WERI-Rb-1 (cell line): ENCODE data around the gene ZFYVE28.
"Not testable (repeated sequence)": the region's sequence is repeated elsewhere in the genome, so short reads cannot be mapped to it uniquely, and the experiment has no call there.

ENCODE experiments used
- DNase-seq: peaks from one replicate; pipeline ENCODE4 v3.0.0-alpha.2; 2020
- H3K27ac ChIP-seq: fragments of 250-450 bp; sonication (Bioruptor Pico); 2 replicates; pipeline ENCODE4 v1.5.1; 2020; ENCODE audit warnings: mild to moderate bottlenecking, moderate library complexity
- H3K27me3 ChIP-seq: fragments of 250-450 bp; sonication (Bioruptor Pico); 2 replicates; pipeline ENCODE4 v1.5.1; 2021; ENCODE audit warnings: mild to moderate bottlenecking, low read depth, moderate library complexity; ENCODE audit not compliant: insufficient read depth, severe bottlenecking
- H3K36me3 ChIP-seq: fragments of 250-450 bp; sonication (Bioruptor Pico); 2 replicates; pipeline ENCODE4 v1.5.1; 2020; ENCODE audit warnings: mild to moderate bottlenecking, moderate library complexity
- H3K4me3 ChIP-seq: 2 replicates; pipeline ENCODE4 v1.5.1; 2011; ENCODE audit warnings: low read depth, mild to moderate bottlenecking, control low read depth, low read length
- H3K9me3 ChIP-seq: fragments of 250-450 bp; sonication (Bioruptor Pico); 2 replicates; pipeline ENCODE4 v1.5.1; 2021; ENCODE audit warnings: mild to moderate bottlenecking, moderate library complexity; ENCODE audit not compliant: severe bottlenecking
- TF ChIP-seq, protein P1 (sequence below): IDR thresholded peaks from 2 replicates; pipeline ENCODE4 v1.5.1; 2011; ENCODE audit warnings: low read depth, mild to moderate bottlenecking, control low read depth, inconsistent platforms, low read length

ZFYVE28 gene

DNA sequence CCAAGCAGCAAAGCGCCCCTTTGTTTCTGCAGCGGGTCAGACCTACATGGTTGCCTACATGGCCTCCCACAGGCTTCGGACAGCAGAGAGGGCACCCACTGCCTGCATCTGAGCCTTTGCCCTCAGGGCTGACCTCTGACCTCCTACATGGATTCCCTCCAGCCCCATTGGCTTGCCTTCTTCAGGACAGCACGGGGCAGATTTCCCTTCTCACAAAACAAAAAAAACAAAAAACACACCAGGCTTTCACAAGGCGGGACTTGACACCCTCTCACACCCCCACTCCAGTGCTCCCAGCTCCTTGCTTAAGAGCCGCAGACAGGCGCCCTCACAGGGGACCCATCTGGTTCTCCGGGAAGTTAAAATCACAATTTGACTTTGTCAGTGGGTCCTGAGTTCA, 32.9 kb downstream of the ZFYVE28 start:
- DNase-seq = no peak
- no peak overlapping the region for H3K4me3 ChIP-seq
- TF ChIP-seq, protein P1, sequence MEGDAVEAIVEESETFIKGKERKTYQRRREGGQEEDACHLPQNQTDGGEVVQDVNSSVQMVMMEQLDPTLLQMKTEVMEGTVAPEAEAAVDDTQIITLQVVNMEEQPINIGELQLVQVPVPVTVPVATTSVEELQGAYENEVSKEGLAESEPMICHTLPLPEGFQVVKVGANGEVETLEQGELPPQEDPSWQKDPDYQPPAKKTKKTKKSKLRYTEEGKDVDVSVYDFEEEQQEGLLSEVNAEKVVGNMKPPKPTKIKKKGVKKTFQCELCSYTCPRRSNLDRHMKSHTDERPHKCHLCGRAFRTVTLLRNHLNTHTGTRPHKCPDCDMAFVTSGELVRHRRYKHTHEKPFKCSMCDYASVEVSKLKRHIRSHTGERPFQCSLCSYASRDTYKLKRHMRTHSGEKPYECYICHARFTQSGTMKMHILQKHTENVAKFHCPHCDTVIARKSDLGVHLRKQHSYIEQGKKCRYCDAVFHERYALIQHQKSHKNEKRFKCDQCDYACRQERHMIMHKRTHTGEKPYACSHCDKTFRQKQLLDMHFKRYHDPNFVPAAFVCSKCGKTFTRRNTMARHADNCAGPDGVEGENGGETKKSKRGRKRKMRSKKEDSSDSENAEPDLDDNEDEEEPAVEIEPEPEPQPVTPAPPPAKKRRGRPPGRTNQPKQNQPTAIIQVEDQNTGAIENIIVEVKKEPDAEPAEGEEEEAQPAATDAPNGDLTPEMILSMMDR = no peak
- H3K27ac ChIP-seq = peak overlapping the region; percentile 50
- H3K27me3 ChIP-seq = no peaks in the 10 kb centered on the region
- peaks cover 11% of the 10 kb centered on the region for H3K9me3 ChIP-seq
- no peaks in the 10 kb centered on the region for H3K36me3 ChIP-seq

DNA sequence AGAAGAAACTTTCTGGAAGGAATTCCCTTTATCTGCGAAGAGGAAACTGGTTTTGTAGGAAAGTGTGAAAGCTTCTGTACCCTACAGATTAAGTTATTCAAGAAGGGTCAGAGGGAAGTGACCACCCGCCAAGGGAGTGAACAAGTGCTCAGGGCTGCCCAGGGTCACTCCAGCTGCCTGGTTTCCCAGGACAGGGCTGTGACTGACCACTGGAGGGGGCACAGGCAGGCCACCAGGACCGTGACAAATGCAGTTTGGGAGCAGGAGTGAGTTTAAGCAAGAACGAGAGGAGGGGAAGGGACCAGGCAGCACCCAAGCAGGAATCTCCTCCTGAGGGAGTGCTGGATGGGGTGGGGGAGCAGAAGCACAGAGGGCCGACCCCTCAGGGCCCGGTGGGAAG, 34.2 kb downstream of the ZFYVE28 start:
- Histone ChIP-seq H3K4me3 (no peak overlapping the region), H3K27ac (no peak overlapping the region; the same call in 1 of the 2 replicates), H3K27me3 (no peaks in the 10 kb centered on the region), H3K36me3 (no peaks in the 10 kb centered on the region), H3K9me3 (peaks cover 11% of the 10 kb centered on the region)
- DNase-seq = no peak
- TF ChIP-seq, protein P1 = 0 out of 2 replicates have a peak, but pooled peaks have one; percentile 15

DNA sequence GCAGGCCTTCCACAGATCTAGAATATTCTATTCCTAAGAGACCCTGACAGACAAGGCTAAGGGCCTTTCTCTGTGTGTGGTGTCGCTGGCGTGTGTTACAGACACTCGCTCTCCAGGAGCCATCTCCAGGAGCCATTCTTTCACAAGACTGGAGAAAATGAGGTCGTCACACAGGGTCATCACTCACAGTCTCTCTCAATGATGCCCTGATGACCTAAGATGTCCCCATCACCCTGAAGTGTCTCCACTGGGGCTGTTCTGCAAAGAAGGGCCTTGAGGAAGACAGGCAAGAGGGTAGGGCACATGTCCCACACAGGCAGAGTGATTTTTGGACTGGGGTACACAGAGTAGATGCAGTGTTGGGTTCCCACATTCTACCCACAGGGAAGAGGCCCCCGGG, 34.7 kb downstream of the ZFYVE28 start:
- no peak for DNase-seq
- no peak overlapping the region for H3K27ac ChIP-seq
- H3K4me3 ChIP-seq = no peak overlapping the region
- peaks cover 11% of the 10 kb centered on the region for H3K9me3 ChIP-seq
- H3K27me3 ChIP-seq = no peaks in the 10 kb centered on the region
- TF ChIP-seq, protein P1 = no peak
- H3K36me3 ChIP-seq = no peaks in the 10 kb centered on the region

DNA sequence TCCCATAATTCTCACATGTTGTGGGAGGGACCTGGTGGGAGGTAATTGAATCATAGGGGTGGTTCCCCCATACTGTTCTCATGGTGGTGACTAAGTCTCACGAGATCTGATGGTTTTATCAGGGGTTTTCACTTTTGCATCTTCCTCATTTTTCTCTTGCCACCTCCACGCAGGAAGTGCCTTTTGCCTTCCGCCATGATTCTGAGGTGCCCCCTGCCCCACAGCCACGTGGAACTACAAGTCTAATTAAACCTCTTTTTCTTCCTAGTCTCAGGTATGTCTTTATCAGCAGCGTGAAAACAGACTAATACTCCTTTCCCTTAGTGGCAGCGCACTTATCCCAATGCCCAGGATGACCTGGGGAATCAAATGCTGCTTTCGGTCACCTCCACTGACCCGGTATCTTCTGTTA, 35.2 kb downstream of the ZFYVE28 start:
- H3K27me3 ChIP-seq, H3K27ac ChIP-seq, H3K4me3 ChIP-seq, DNase-seq, H3K36me3 ChIP-seq: not testable (repeated sequence)
- peaks cover 11% of the 10 kb centered on the region for H3K9me3 ChIP-seq

DNA sequence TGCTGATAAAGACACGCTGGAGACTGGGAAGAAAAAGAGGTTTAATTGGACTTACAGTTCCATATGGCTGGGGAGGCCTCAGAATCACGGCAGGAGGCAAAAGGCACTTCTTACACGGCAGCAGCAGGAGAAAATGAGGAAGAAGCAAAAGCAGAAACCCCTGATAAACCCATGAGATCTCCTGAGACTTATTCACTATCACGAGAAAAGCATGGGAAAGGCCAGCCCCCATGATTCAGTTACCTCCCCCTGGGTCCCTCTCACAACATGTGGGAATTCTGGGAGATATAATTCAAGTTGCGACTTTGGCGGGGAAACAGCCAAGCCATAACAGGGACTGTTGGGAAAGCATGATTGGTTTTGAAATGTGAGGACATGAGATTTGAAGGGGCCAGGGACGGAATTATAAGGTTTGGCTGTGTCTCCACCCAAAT, 35.7 kb downstream of the ZFYVE28 start:
- H3K4me3 ChIP-seq, H3K27me3 ChIP-seq, H3K27ac ChIP-seq, H3K36me3 ChIP-seq, DNase-seq: not testable (repeated sequence)
- H3K9me3 ChIP-seq = peaks cover 11% of the 10 kb centered on the region

DNA sequence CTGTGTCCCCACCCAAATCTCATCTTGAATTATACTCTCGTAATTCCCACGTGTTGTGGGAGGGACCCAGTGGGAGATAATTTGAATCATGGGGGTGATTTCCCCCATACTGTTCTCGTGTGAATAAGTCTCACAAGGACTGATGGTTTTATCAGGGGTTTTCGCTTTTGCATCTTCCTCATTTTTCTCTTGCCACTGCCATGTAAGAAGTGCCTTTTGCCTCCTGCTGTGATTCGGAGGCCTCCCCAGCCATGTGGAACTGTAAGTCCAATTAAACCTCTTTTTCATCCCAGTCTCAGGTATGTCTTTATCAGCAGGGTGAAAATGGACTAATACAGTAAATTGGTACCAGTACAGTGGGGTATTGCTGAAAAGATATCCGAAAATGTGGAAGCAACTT, 37.9 kb downstream of the ZFYVE28 start:
- peaks cover 11% of the 10 kb centered on the region for H3K9me3 ChIP-seq
- H3K27me3 ChIP-seq, H3K4me3 ChIP-seq, H3K27ac ChIP-seq, DNase-seq, H3K36me3 ChIP-seq: not testable (repeated sequence)

DNA sequence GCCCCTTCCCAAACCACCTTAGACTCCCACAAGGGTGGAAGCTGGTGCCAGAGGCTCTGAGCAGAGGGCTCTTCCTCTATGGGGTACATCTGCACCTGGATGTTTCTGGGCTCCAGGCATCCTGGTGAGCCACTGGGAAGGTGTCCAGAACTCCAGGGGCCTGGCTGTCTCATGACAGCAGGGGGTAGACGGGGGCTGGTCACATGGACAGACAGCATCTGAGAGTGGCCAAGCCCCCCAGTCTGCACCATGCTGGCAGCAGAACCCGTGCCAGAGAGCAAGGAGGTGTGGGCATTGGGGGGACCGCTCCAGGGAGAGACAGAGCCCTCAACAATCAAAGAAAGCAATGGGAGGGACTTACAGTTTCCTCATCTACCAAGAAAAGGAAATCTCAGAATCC, 39.5 kb downstream of the ZFYVE28 start:
- Histone ChIP-seq H3K27ac (no peak overlapping the region), H3K4me3 (no peak overlapping the region), H3K9me3 (peaks cover 11% of the 10 kb centered on the region), H3K36me3 (no peaks in the 10 kb centered on the region), H3K27me3 (no peaks in the 10 kb centered on the region)
- TF ChIP-seq, protein P1 = no peak
- no peak for DNase-seq
